GM13977 (cell line): Measurements from ENCODE around the gene SLC35G6.

Source experiments
- DNase-seq: peaks from one replicate; pipeline ENCODE4 v3.0.0; 2012; ENCODE audit warnings: low spot score
- in situ Hi-C: fragments of 300-500 bp; cut with MboI; formaldehyde crosslinking; loops from one replicate; pipeline ENCODE4 v1.12.0; 2022; ENCODE audit warnings: low sequenced_read_pairs, low pct_unique_long_range_greater_than_20kb, mixed read lengths, inconsistent platforms; ENCODE audit not compliant: unreplicated experiment
- TF ChIP-seq, protein P1 (sequence below): IDR thresholded peaks from 2 replicates; pipeline ENCODE4 v1.5.1; 2012; ENCODE audit warnings: mild to moderate bottlenecking, control low read depth; ENCODE audit not compliant: insufficient read depth; ENCODE audit errors: extremely low read depth, missing control alignments

SLC35G6 gene

DNA sequence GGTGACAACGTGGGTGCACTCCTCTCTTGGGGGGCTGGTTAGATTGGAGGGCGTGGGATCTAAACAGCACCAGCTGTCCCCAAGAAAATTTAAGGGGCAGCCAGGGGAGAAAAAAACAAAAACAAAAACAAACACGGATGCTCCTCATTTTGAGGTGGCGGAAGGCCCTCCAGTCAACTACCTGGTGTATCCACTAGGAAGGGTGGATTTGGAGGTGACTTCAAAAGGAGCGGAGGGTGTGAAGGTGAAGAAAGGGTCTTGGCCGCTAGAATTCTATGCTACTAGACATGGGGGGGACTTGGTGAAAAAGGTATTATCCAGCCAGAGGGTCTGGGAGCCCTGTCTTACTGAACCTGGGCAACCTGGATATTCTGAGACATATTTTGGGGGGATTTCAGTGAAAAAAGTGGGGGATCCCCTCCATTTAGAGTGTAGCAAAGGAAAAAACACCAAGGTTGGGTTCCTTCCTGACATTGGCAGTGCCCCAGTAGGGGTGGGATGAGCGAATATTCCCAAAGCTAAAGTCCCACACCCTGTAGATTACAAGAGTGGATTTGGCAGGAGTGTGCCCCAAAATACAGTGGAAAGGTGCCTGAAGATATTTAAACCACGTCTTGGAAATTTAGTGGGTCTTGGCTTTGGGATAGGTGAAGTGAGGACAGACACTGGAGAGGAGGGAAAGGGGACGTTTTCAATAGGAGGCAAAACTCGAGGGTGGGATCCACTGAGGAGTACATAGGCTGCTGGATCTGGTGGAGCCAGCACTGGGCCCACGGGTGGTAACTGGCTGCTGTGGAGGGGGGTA is 42.4 kb upstream of the SLC35G6 start:
- no peak for DNase-seq
- TF ChIP-seq, protein P1, sequence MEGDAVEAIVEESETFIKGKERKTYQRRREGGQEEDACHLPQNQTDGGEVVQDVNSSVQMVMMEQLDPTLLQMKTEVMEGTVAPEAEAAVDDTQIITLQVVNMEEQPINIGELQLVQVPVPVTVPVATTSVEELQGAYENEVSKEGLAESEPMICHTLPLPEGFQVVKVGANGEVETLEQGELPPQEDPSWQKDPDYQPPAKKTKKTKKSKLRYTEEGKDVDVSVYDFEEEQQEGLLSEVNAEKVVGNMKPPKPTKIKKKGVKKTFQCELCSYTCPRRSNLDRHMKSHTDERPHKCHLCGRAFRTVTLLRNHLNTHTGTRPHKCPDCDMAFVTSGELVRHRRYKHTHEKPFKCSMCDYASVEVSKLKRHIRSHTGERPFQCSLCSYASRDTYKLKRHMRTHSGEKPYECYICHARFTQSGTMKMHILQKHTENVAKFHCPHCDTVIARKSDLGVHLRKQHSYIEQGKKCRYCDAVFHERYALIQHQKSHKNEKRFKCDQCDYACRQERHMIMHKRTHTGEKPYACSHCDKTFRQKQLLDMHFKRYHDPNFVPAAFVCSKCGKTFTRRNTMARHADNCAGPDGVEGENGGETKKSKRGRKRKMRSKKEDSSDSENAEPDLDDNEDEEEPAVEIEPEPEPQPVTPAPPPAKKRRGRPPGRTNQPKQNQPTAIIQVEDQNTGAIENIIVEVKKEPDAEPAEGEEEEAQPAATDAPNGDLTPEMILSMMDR = no peak
- in situ Hi-C loops = no loop called here

DNA sequence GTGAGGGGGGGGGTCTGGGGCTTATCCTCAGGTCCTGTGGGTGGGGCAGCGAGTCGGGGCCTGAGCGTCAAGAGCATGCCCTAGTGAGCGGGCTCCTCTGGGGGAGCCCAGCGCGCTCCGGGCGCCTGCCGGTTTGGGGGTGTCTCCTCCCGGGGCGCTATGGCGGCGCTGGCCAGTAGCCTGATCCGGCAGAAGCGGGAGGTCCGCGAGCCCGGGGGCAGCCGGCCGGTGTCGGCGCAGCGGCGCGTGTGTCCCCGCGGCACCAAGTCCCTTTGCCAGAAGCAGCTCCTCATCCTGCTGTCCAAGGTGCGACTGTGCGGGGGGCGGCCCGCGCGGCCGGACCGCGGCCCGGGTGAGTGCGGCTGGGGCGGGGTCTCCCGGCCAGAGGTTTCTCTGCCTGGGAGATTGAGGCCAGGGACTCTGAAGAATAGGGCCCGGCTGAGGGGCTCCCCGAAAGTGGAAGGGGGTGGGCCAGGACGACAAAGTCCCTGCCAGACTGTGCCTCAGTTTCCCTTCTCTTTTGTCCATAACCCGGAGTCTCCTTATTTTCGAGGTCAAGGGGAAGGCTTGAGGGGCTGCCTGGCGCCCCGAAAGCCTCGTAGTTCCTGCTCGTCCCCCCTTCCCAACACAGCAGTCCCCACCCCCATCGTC is 41.7 kb upstream of the SLC35G6 start, which contains the start of gene FGF11:
TSS of gene FGF11 (plus strand) at position 51 of the 651 bp plus-strand sequence. CDS start at position 160, 109 bp downstream.
- in situ Hi-C loops = no loop called here
- TF ChIP-seq, protein P1 = no peak
- no peak for DNase-seq

DNA sequence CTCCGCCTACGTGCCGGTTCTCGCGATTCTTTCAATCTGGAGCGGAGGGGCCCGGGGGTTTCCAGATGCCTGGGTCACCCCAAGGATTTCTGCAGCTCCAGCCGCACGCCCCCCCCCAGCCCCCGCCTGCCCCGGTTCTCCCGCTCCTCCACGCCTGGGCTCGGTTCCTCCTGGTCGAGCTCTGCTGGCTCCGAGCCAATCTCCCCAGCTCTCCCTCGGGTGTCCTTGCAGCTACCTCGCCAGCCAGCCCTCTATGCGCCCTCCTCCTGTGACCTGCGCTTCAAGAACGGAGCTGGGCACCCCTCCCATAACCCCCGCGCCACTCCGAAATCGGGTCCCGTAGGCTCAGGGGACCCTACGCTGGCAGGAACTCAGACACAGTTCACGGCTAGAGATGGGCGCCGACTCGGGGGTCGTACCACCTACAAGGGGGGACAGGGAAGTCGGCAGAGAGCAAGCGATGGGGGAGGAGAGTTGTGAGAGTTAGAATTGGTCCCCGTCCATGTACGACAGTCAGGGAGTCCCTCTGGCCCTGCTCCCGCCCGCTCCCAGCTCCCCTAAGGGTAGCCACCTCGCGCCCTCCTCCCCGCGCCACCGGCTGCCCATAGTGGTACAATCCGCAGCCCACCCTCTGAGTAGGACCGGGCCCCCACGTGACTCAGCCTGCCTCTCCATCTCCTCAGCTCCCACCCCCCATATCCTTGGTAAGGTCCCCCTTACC is 41.0 kb upstream of the SLC35G6 start:
- DNase-seq = peak; percentile 72
- TF ChIP-seq, protein P1 = no peak
- in situ Hi-C loops = no loop called here

DNA sequence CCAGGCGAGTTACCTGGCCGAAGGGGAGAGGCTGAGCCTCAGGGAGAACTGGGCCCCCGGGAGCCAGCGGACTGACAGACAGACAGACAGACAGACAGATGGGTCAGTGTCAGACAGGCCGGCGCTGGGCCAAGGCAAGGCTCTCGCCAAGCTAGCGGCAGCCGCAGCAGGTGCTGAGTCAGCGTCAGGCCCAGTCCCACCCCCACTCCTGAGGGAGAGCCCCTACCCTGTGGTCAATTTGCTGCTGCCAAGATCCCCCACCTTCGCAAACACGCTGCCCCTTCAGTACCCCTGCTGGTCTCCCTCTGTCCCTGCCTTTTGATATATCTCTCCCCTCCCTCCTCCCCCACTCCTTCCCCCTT is 40.4 kb upstream of the SLC35G6 start:
- in situ Hi-C loops = no loop called here
- TF ChIP-seq, protein P1 = no peak

DNA sequence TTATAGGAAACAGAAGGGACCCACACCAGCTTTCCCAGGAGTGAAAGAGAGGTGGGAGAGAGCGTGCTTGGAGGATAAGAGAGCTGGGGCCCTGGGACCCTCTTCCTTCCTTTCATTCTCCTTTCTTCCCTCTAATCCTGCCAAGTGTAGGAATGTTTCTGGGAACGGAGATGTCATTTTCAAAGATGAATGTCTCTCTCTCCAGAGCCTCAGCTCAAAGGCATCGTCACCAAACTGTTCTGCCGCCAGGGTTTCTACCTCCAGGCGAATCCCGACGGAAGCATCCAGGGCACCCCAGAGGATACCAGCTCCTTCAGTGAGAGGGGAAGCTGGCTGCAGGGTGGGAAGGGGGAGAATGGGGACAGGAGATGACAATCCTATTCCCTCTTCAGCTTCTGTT is 40.0 kb upstream of the SLC35G6 start:
- DNase-seq = no peak
- TF ChIP-seq, protein P1 = no peak
- in situ Hi-C loops = no loop called here

More for the DNA sequence above, 40.4 kb upstream of the SLC35G6 start:
- peak; percentile 81 for DNase-seq

DNA sequence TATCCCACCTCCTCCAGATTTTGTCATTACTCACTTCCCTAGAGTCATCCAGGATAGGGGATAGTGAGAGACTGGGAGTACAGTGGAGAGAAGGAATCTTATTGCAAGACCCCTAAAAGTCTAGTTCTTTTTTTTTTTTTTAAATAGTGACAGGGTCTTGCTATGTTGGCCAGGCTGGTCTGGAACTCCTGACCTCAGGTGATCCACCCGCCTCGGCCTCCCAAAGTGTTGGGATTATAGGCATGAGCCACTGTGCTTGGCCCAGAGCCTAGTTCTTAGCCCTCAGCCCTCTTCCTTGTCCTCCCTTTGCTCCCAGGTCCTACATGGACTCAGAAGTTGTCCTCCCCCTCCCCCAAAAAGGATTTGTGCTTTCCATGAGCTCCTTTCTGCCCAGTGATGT is 39.1 kb upstream of the SLC35G6 start:
- in situ Hi-C loops = no loop called here
- TF ChIP-seq, protein P1 = no peak
- DNase-seq = no peak
